Cerebellar nuclear complex (tissue), 1 donor: Measurements from ENCODE around the gene SLC25A43.
"Not testable (repeated sequence)": the region's sequence is repeated elsewhere in the genome, so short reads cannot be mapped to it uniquely, and the experiment has no call there.

Experiments
- DNase-seq, 2 experiments: peaks; one replicate each; lab custom pipeline; 2025; lab: John Stamatoyannopoulos, UW

The SLC25A43 gene

GRCh38 chrX:119398974-119399771 lies at the start of gene SLC25A43:
Gene SLC25A43, plus strand, starts transcription at chrX:119399336. Its CDS starts 68 bp downstream, at chrX:119399404.
- DNase-seq, result no peak

- DNase-seq, result no peak
Observed at GRCh38 chrX:119359618-119360382, 39.3 kb upstream of the SLC25A43 start.

- DNase-seq, result not testable (repeated sequence)
Observed at GRCh38 chrX:119361451-119361850, 37.7 kb upstream of the SLC25A43 start.

GRCh38 chrX:119362074-119362473 lies 37.1 kb upstream of the SLC25A43 start:
- DNase-seq, result not testable (repeated sequence)

GRCh38 chrX:119363391-119363790 lies 35.7 kb upstream of the SLC25A43 start:
- no peak for DNase-seq

- not testable (repeated sequence) for DNase-seq
Observed at GRCh38 chrX:119371861-119372260, 27.3 kb upstream of the SLC25A43 start.

GRCh38 chrX:119374736-119375135 lies 24.4 kb upstream of the SLC25A43 start:
- DNase-seq, result no peak

GRCh38 chrX:119375561-119375960 lies 23.6 kb upstream of the SLC25A43 start:
- DNase-seq, result no peak

GRCh38 chrX:119376312-119376711 lies 22.8 kb upstream of the SLC25A43 start:
- no peak for DNase-seq

GRCh38 chrX:119381349-119381944 lies 17.7 kb upstream of the SLC25A43 start:
- DNase-seq, result no peak

GRCh38 chrX:119382606-119383005 lies 16.5 kb upstream of the SLC25A43 start:
- DNase-seq, result no peak

GRCh38 chrX:119386685-119387084 lies 12.5 kb upstream of the SLC25A43 start:
- DNase-seq, result not testable (repeated sequence)

GRCh38 chrX:119387426-119387825 lies 11.7 kb upstream of the SLC25A43 start:
- not testable (repeated sequence) for DNase-seq

GRCh38 chrX:119389214-119389613 lies 9.9 kb upstream of the SLC25A43 start:
- DNase-seq, result no peak

- no peak for DNase-seq
Observed at GRCh38 chrX:119389871-119390501, 9.2 kb upstream of the SLC25A43 start.

- DNase-seq, result no peak
Observed at GRCh38 chrX:119391279-119391678, 7.9 kb upstream of the SLC25A43 start.

- DNase-seq, result no peak
Observed at GRCh38 chrX:119393144-119393543, 6.0 kb upstream of the SLC25A43 start.

GRCh38 chrX:119398587-119398973 lies 556 bp upstream of the SLC25A43 start:
- DNase-seq, result no peak

GRCh38 chrX:119399772-119400101 lies 601 bp downstream of the SLC25A43 start:
- no peak for DNase-seq

GRCh38 chrX:119401569-119401968 lies 2.4 kb downstream of the SLC25A43 start:
- DNase-seq, result no peak

- DNase-seq, result no peak
Observed at GRCh38 chrX:119402588-119402987, 3.5 kb downstream of the SLC25A43 start.

GRCh38 chrX:119406776-119407175 lies 7.6 kb downstream of the SLC25A43 start:
- no peak for DNase-seq
